ENCODE results near the gene COX15.
A peak's percentile ranks its signal among the peaks of the same experiment; 100 is the strongest.

The COX15 gene

DNA sequence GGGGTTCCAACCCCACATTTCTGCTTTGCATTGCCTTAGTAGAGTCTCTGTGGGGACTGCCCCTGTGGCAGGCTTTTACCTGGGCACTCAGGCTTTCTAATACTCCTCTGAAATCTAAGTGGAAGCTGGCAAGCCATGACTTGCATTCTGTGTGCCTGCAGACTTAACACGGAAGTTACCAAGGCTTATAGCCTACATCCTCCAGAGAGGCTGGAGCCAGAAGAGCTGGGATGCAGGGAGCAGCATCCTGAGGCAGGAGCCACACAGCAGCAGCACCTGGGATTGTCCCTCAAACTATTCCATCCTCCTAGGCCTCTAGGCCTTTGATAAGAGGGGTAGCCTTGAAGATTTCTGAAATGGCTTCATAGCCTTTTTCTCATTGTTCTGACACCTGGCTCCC is 28.4 kb upstream of the COX15 start:
- no peaks in the 10 kb centered on the region for H3K79me2 ChIP-seq (ENCODE audit: control insufficient read depth, insufficient read depth, low read length)
- no peak overlapping the region for H2BK15ac ChIP-seq (replicated peaks; ENCODE audit: low read depth)
- no peak overlapping the region for H3K9ac ChIP-seq (ENCODE audit: low read length)
- no peak overlapping the region for H2BK120ac ChIP-seq (ENCODE audit: low read depth, low read length)
- H3K56ac ChIP-seq (ENCODE audit: low read length), result no peak overlapping the region
- WGBS (ENCODE audit: extremely low coverage, insufficient coverage, low lambda C conversion rate), result no CpG with 5 or more reads among the region's 1 CpG
- peak; percentile 23 for DNase-seq
- H3K79me1 ChIP-seq (ENCODE audit: low read length), result no peaks in the 10 kb centered on the region
- H2BK5ac ChIP-seq (ENCODE audit: low read length), result no peak overlapping the region
- peaks cover 3% of the 10 kb centered on the region for H3K36me3 ChIP-seq (ENCODE audit: control insufficient read depth, insufficient read depth, low read length)
- H4K8ac ChIP-seq (ENCODE audit: low read depth, low read length), result no peak overlapping the region
- H3K4me1 ChIP-seq (ENCODE audit: control insufficient read depth, low read depth, low read length), result no peaks in the 10 kb centered on the region
- no peak overlapping the region for H3K23ac ChIP-seq (ENCODE audit: low read length)
- H2AK5ac ChIP-seq (ENCODE audit: low read length), result no peak overlapping the region
- H3K27ac ChIP-seq (ENCODE audit: low read depth, low read length), result no peak overlapping the region
- no peak overlapping the region for H3K18ac ChIP-seq (ENCODE audit: low read length)
- no peaks in the 10 kb centered on the region for H3K27me3 ChIP-seq (ENCODE audit: insufficient read depth, low read length, poor library complexity)
- no peak overlapping the region for H3K4ac ChIP-seq (ENCODE audit: low read depth, low read length)
- H3K4me3 ChIP-seq (ENCODE audit: low read length), result no peak overlapping the region
- no peak overlapping the region for H4K5ac ChIP-seq (ENCODE audit: low read length)
- no peak overlapping the region for H3K4me2 ChIP-seq (ENCODE audit: low read length)

GRCh38 chr10:99758211-99758891 is 26.4 kb upstream of the COX15 start:
- H3K4me1 ChIP-seq (ENCODE audit: control insufficient read depth, low read depth, low read length), result no peaks in the 10 kb centered on the region
- no peak overlapping the region for H3K4me2 ChIP-seq (ENCODE audit: low read length)
- H2BK5ac ChIP-seq (ENCODE audit: low read length), result no peak overlapping the region
- H2BK15ac ChIP-seq (replicated peaks; ENCODE audit: low read depth), result no peak overlapping the region
- no peak overlapping the region for H3K4ac ChIP-seq (ENCODE audit: low read depth, low read length)
- H3K27ac ChIP-seq (ENCODE audit: low read depth, low read length), result no peak overlapping the region
- DNase-seq, result no peak
- no peaks in the 10 kb centered on the region for H3K27me3 ChIP-seq (ENCODE audit: insufficient read depth, low read length, poor library complexity)
- H3K18ac ChIP-seq (ENCODE audit: low read length), result no peak overlapping the region
- H4K8ac ChIP-seq (ENCODE audit: low read depth, low read length), result no peak overlapping the region
- H3K56ac ChIP-seq (ENCODE audit: low read length), result no peak overlapping the region
- H3K4me3 ChIP-seq (ENCODE audit: low read length), result no peak overlapping the region
- no peak overlapping the region for H3K9ac ChIP-seq (ENCODE audit: low read length)
- no peak overlapping the region for H2BK120ac ChIP-seq (ENCODE audit: low read depth, low read length)
- H4K5ac ChIP-seq (ENCODE audit: low read length), result no peak overlapping the region
- H2AK5ac ChIP-seq (ENCODE audit: low read length), result no peak overlapping the region
- H3K79me2 ChIP-seq (ENCODE audit: control insufficient read depth, insufficient read depth, low read length), result no peaks in the 10 kb centered on the region
- WGBS (ENCODE audit: extremely low coverage, insufficient coverage, low lambda C conversion rate), result no CpG with 5 or more reads among the region's 2 CpGs
- peaks cover 3% of the 10 kb centered on the region for H3K36me3 ChIP-seq (ENCODE audit: control insufficient read depth, insufficient read depth, low read length)
- no peaks in the 10 kb centered on the region for H3K79me1 ChIP-seq (ENCODE audit: low read length)
- no peak overlapping the region for H3K23ac ChIP-seq (ENCODE audit: low read length)

DNA sequence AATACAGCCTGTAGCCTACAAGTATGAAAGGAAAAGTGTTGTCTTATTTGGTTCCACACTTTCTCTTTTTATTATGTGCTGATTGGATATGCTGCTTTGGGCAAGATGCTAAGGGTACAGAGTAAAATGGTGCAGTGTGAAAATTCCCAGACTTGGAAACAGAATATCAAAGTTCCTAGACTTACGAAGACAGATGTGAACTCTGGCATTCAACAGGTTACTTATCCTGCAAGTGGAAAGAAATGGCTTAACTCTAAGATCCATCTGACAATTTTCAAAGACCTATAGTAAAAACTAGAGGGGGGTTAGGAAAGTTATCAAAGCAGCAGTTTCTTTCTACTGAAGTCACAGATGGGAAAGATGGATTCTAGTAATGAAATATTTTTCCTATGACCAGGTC is 24.2 kb upstream of the COX15 start:
- no CpG with 5 or more reads among the region's 1 CpG for WGBS (ENCODE audit: extremely low coverage, insufficient coverage, low lambda C conversion rate)
- H3K18ac ChIP-seq (ENCODE audit: low read length), result no peak overlapping the region
- H3K23ac ChIP-seq (ENCODE audit: low read length), result no peak overlapping the region

GRCh38 chr10:99754670-99755069 is 22.7 kb upstream of the COX15 start:
- no peak overlapping the region for H3K4me3 ChIP-seq (ENCODE audit: low read length)
- no peak overlapping the region for H3K4me2 ChIP-seq (ENCODE audit: low read length)
- H4K8ac ChIP-seq (ENCODE audit: low read depth, low read length), result no peak overlapping the region
- H2BK5ac ChIP-seq (ENCODE audit: low read length), result no peak overlapping the region
- H3K23ac ChIP-seq (ENCODE audit: low read length), result no peak overlapping the region
- no peak overlapping the region for H2AK5ac ChIP-seq (ENCODE audit: low read length)
- DNase-seq, result no peak
- no peak overlapping the region for H2BK15ac ChIP-seq (replicated peaks; ENCODE audit: low read depth)
- no CpG with 5 or more reads among the region's 1 CpG for WGBS (ENCODE audit: extremely low coverage, insufficient coverage, low lambda C conversion rate)
- no peaks in the 10 kb centered on the region for H3K4me1 ChIP-seq (ENCODE audit: control insufficient read depth, low read depth, low read length)
- no peak overlapping the region for H3K56ac ChIP-seq (ENCODE audit: low read length)
- H3K79me1 ChIP-seq (ENCODE audit: low read length), result no peaks in the 10 kb centered on the region
- H3K4ac ChIP-seq (ENCODE audit: low read depth, low read length), result no peak overlapping the region
- no peak overlapping the region for H4K5ac ChIP-seq (ENCODE audit: low read length)
- no peak overlapping the region for H3K18ac ChIP-seq (ENCODE audit: low read length)
- H3K79me2 ChIP-seq (ENCODE audit: control insufficient read depth, insufficient read depth, low read length), result no peaks in the 10 kb centered on the region
- H3K27ac ChIP-seq (ENCODE audit: low read depth, low read length), result no peak overlapping the region
- no peak overlapping the region for H2BK120ac ChIP-seq (ENCODE audit: low read depth, low read length)
- no peak overlapping the region for H3K9ac ChIP-seq (ENCODE audit: low read length)
- H3K36me3 ChIP-seq (ENCODE audit: control insufficient read depth, insufficient read depth, low read length), result peaks cover 1% of the 10 kb centered on the region
- H3K27me3 ChIP-seq (ENCODE audit: insufficient read depth, low read length, poor library complexity), result no peaks in the 10 kb centered on the region

More for the DNA sequence above, 24.2 kb upstream of the COX15 start:
- no peak overlapping the region for H2BK15ac ChIP-seq (replicated peaks; ENCODE audit: low read depth)
- H3K36me3 ChIP-seq (ENCODE audit: control insufficient read depth, insufficient read depth, low read length), result peaks cover 3% of the 10 kb centered on the region
- no peak overlapping the region for H3K4me2 ChIP-seq (ENCODE audit: low read length)
- no peak overlapping the region for H2BK5ac ChIP-seq (ENCODE audit: low read length)
- no peaks in the 10 kb centered on the region for H3K79me2 ChIP-seq (ENCODE audit: control insufficient read depth, insufficient read depth, low read length)
- DNase-seq, result no peak
- no peak overlapping the region for H3K56ac ChIP-seq (ENCODE audit: low read length)
- H2AK5ac ChIP-seq (ENCODE audit: low read length), result no peak overlapping the region
- H4K8ac ChIP-seq (ENCODE audit: low read depth, low read length), result no peak overlapping the region
- no peak overlapping the region for H3K9ac ChIP-seq (ENCODE audit: low read length)
- no peak overlapping the region for H4K5ac ChIP-seq (ENCODE audit: low read length)
- H3K79me1 ChIP-seq (ENCODE audit: low read length), result no peaks in the 10 kb centered on the region
- no peak overlapping the region for H3K4ac ChIP-seq (ENCODE audit: low read depth, low read length)
- H3K4me3 ChIP-seq (ENCODE audit: low read length), result no peak overlapping the region
- no peaks in the 10 kb centered on the region for H3K4me1 ChIP-seq (ENCODE audit: control insufficient read depth, low read depth, low read length)
- H2BK120ac ChIP-seq (ENCODE audit: low read depth, low read length), result no peak overlapping the region
- H3K27me3 ChIP-seq (ENCODE audit: insufficient read depth, low read length, poor library complexity), result no peaks in the 10 kb centered on the region
- no peak overlapping the region for H3K27ac ChIP-seq (ENCODE audit: low read depth, low read length)

GRCh38 chr10:99750641-99751040 is 18.7 kb upstream of the COX15 start:
- H3K4ac ChIP-seq (ENCODE audit: low read depth, low read length), result no peak overlapping the region

GRCh38 chr10:99748823-99749451 is 17.0 kb upstream of the COX15 start:
- H2AK5ac ChIP-seq (ENCODE audit: low read length), result no peak overlapping the region
- no peaks in the 10 kb centered on the region for H3K79me1 ChIP-seq (ENCODE audit: low read length)
- H3K18ac ChIP-seq (ENCODE audit: low read length), result no peak overlapping the region
- H3K27me3 ChIP-seq (ENCODE audit: insufficient read depth, low read length, poor library complexity), result no peaks in the 10 kb centered on the region
- H3K56ac ChIP-seq (ENCODE audit: low read length), result no peak overlapping the region
- no peak for DNase-seq
- H3K4me2 ChIP-seq (ENCODE audit: low read length), result no peak overlapping the region
- no CpG with 5 or more reads among the region's 2 CpGs for WGBS (ENCODE audit: extremely low coverage, insufficient coverage, low lambda C conversion rate)
- H2BK15ac ChIP-seq (replicated peaks; ENCODE audit: low read depth), result no peak overlapping the region
- no peaks in the 10 kb centered on the region for H3K79me2 ChIP-seq (ENCODE audit: control insufficient read depth, insufficient read depth, low read length)
- no peak overlapping the region for H4K5ac ChIP-seq (ENCODE audit: low read length)
- H3K23ac ChIP-seq (ENCODE audit: low read length), result no peak overlapping the region
- H3K4me3 ChIP-seq (ENCODE audit: low read length), result no peak overlapping the region
- no peaks in the 10 kb centered on the region for H3K4me1 ChIP-seq (ENCODE audit: control insufficient read depth, low read depth, low read length)
- no peak overlapping the region for H4K8ac ChIP-seq (ENCODE audit: low read depth, low read length)
- no peak overlapping the region for H2BK120ac ChIP-seq (ENCODE audit: low read depth, low read length)
- no peak overlapping the region for H3K4ac ChIP-seq (ENCODE audit: low read depth, low read length)
- H2BK5ac ChIP-seq (ENCODE audit: low read length), result no peak overlapping the region
- no peak overlapping the region for H3K27ac ChIP-seq (ENCODE audit: low read depth, low read length)
- H3K9ac ChIP-seq (ENCODE audit: low read length), result no peak overlapping the region
- peaks cover 3% of the 10 kb centered on the region for H3K36me3 ChIP-seq (ENCODE audit: control insufficient read depth, insufficient read depth, low read length)

More at GRCh38 chr10:99750641-99751040, 18.7 kb upstream of the COX15 start:
- Histone ChIP-seq H3K4me1 (ENCODE audit: control insufficient read depth, low read depth, low read length) (no peaks in the 10 kb centered on the region), H3K27ac (ENCODE audit: low read depth, low read length) (no peak overlapping the region), H3K79me1 (ENCODE audit: low read length) (no peaks in the 10 kb centered on the region), H3K4me2 (ENCODE audit: low read length) (no peak overlapping the region), H2BK15ac (replicated peaks; ENCODE audit: low read depth) (no peak overlapping the region), H3K36me3 (ENCODE audit: control insufficient read depth, insufficient read depth, low read length) (no peaks in the 10 kb centered on the region), H2AK5ac (ENCODE audit: low read length) (no peak overlapping the region), H3K4me3 (ENCODE audit: low read length) (no peak overlapping the region), H4K5ac (ENCODE audit: low read length) (no peak overlapping the region), H3K18ac (ENCODE audit: low read length) (no peak overlapping the region), H4K8ac (ENCODE audit: low read depth, low read length) (no peak overlapping the region), H3K27me3 (ENCODE audit: insufficient read depth, low read length, poor library complexity) (no peaks in the 10 kb centered on the region), H2BK120ac (ENCODE audit: low read depth, low read length) (no peak overlapping the region), H3K56ac (ENCODE audit: low read length) (no peak overlapping the region), H3K9ac (ENCODE audit: low read length) (no peak overlapping the region), H3K23ac (ENCODE audit: low read length) (no peak overlapping the region), H3K79me2 (ENCODE audit: control insufficient read depth, insufficient read depth, low read length) (no peaks in the 10 kb centered on the region), H2BK5ac (ENCODE audit: low read length) (no peak overlapping the region)
- DNase-seq, result no peak
